GM10248 (cell line): ENCODE results near the gene SLC25A19.
A peak's percentile ranks its signal among the peaks of the same experiment; 100 is the strongest.
"Not testable (repeated sequence)": the region's sequence is repeated elsewhere in the genome, so short reads cannot be mapped to it uniquely, and the experiment has no call there.

Experiments
- CTCF ChIA-PET: fragments of 300-600 bp; sonication (Branson Sonifier 250); formaldehyde crosslinking; extraction: SDS; loops from one replicate; lab custom pipeline; 2021; ENCODE audit warnings: antibody characterized with exemption; lab: Yijun Ruan, JAX
- POLR2A ChIA-PET: fragments of 350-650 bp; sonication (Branson Sonifier 250); formaldehyde crosslinking; extraction: SDS; loops from one replicate; lab custom pipeline; 2020; ENCODE audit warnings: antibody characterized with exemption; lab: Yijun Ruan, JAX
- DNase-seq: peaks from one replicate; pipeline ENCODE4 v3.0.0; 2012; ENCODE audit errors: extremely low spot score
- TF ChIP-seq, protein P1 (sequence below): IDR thresholded peaks from 2 replicates; pipeline ENCODE4 v1.5.1; 2012; ENCODE audit warnings: mild to moderate bottlenecking, low read depth; ENCODE audit errors: extremely low read depth, missing control alignments, control extremely low read depth

Gene SLC25A19

GRCh38 chr17:75300280-75300679 is 11.0 kb upstream of the SLC25A19 start:
- DNase-seq = no peak
- TF ChIP-seq, protein P1, sequence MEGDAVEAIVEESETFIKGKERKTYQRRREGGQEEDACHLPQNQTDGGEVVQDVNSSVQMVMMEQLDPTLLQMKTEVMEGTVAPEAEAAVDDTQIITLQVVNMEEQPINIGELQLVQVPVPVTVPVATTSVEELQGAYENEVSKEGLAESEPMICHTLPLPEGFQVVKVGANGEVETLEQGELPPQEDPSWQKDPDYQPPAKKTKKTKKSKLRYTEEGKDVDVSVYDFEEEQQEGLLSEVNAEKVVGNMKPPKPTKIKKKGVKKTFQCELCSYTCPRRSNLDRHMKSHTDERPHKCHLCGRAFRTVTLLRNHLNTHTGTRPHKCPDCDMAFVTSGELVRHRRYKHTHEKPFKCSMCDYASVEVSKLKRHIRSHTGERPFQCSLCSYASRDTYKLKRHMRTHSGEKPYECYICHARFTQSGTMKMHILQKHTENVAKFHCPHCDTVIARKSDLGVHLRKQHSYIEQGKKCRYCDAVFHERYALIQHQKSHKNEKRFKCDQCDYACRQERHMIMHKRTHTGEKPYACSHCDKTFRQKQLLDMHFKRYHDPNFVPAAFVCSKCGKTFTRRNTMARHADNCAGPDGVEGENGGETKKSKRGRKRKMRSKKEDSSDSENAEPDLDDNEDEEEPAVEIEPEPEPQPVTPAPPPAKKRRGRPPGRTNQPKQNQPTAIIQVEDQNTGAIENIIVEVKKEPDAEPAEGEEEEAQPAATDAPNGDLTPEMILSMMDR = no peak
- CTCF ChIA-PET = interaction anchor here (1.1 to 13.0 kb wide), 4 partner anchors 11 to 96 kb away, joined by 3 to 108 read pairs (median 4); partner anchors contain the start of genes MIF4GD and SLC25A19
- POLR2A ChIA-PET = interaction anchor here (0.6 to 4.1 kb wide), 6 partner anchors 11 to 1603 kb away, joined by 4 to 27 read pairs (median 5); partner anchors contain the start of gene SLC25A19

DNA sequence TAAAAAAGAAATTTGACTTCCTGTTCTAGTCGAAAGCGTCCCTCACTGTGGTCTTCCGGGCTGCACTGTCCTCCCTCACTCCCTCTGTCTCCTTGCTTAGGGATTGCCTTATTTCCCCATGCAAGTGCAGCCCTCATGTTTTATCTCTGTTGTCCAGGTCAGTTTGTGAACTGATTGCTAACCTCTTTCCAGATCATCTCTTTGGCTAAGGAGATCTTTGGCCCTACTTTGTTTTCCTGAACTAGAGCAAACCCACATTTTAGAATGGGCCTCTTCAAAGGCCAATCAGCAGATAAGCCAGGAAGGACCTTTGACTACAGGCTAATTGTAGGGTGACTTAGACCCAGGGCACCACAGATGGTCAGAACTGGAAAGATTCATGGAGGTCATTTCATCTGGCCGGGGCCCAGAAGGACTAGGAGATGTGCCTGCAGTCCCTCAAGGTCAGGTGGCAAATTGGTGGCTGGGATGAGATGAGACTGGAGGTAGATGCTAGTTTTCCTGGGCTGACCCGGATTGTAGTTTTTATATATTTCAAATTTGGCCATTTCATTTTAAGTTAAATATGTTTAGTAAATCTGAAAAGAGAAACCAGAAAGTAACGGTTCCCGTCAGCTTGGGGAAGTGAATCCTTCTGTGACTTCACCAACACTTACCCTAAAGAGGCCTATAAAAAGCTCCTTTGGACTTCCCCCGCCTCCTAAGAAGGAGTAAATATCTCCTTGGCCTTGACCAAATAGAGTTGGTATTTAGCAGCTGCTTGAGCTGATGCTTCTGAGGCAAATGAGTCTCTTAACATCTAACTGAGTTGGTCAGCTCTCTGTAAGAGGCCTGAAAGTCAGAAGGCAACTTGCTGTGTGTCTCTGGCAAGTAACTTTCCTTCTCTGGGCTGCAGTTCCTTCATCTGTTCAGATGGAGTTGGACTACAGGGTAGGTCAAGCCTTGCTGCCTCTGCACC is 6.2 kb upstream of the SLC25A19 start:
- CTCF ChIA-PET = interaction anchor here (0.9 to 13.0 kb wide), 9 partner anchors 13 to 221 kb away, joined by 3 to 108 read pairs (median 4); partner anchors contain the start of genes MIF4GD and TSEN54
- POLR2A ChIA-PET = interaction anchor here (0.7 to 3.2 kb wide), 12 partner anchors 14 to 123 kb away, joined by 3 to 14 read pairs (median 4); partner anchors contain the start of gene GRB2
- TF ChIP-seq, protein P1 = no peak
- peak; percentile 72 for DNase-seq

- DNase-seq, POLR2A ChIA-PET: not testable (repeated sequence)
- CTCF ChIA-PET = interaction anchor here (1.2 to 13.0 kb wide), 5 partner anchors 22 to 120 kb away, joined by 4 to 108 read pairs (median 8); partner anchors contain the start of gene MIF4GD
These were observed 3.7 kb upstream of the SLC25A19 start for GRCh38 chr17:75292810-75293448.

DNA sequence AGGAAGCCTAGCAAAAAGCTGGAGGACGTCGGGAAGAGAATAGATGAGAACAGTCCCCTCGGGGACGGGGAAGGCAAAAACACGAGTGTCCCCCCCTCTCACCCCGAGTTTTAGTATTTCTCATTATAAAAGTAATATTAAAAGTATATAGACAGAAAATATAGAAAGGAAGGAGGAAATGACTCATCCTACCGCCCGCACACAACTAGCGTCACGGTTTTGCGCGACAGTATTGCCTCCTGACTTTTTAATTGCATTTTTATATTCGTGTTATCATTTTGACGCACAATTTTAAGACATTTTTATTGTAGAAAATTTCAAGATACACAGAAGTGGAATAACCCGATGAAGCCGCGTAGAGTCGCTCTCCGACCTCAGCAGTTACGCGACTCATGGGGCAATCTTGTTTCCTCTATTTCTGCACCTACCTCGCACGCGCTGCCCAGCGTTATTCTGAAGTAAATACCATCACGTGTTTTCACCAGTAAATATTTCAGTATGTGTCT is 652 bp upstream of the SLC25A19 start:
- ChIA-PET CTCF (interaction anchor here (0.9 to 13.0 kb wide), 28 partner anchors 8 to 229 kb away, joined by 3 to 108 read pairs (median 5); partner anchors contain the start of genes GRB2 and MIF4GD), POLR2A (interaction anchor here (0.6 to 1.8 kb wide), 17 partner anchors 9 to 501 kb away, joined by 3 to 27 read pairs (median 4); partner anchors contain the start of genes GGA3, GRB2, MIF4GD and MRPS7)
- TF ChIP-seq, protein P1 = peak; percentile 51
- peak; percentile 42 for DNase-seq

DNA sequence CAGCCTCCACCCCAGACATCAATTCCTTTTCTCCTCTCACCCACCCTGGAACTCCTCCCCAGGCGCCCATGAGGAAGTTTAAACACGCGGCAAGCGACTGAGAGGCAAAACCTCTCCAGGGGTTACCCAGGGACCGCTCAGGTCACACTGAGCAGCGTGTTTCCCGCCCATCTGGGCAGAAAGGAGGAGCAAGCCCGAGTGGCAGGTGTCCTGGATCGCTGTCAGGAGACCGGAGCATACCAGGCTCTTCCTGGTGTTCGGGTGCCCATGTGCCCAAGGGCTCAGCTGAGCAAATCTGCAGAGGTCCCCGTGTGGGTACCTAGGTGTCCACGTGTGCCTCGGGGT is 491 bp downstream of the SLC25A19 start:
- CTCF ChIA-PET = interaction anchor here (0.7 to 13.0 kb wide), 29 partner anchors 8 to 230 kb away, joined by 3 to 108 read pairs (median 5); partner anchors contain the start of genes GRB2 and MIF4GD
- POLR2A ChIA-PET = interaction anchor here (0.5 to 1.8 kb wide), 19 partner anchors 10 to 415 kb away, joined by 3 to 27 read pairs (median 4); partner anchors contain the start of genes GGA3, GRB2, MIF4GD and MRPS7
- DNase-seq = peak; percentile 37
- TF ChIP-seq, protein P1 = no peak

DNA sequence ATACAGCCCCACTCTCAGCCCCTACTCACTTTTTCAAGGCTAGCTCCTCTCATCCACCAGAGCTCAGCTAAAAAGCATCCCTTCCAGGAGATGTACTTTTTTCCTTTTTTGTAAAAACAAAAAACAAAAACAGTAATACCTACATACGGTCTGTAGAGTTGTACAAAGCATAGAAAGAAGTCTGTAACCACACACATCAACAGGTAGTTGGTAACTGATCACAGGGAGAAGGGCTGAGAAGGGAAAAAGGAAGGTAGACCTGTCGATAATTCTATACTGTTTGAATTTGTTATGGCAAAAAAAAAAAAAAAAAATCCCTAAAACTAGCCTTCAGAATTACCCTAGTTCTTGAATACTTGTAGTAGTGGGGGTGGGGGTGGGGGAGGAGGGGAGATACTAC is 874 bp downstream of the SLC25A19 start:
- TF ChIP-seq, protein P1 = no peak
- ChIA-PET POLR2A (interaction anchor here (0.7 to 1.8 kb wide), 7 partner anchors 10 to 174 kb away, joined by 5 to 27 read pairs (median 11); partner anchors contain the start of genes GRB2 and MIF4GD), CTCF (interaction anchor here (1.4 to 13.0 kb wide), 8 partner anchors 9 to 124 kb away, joined by 5 to 108 read pairs (median 12); partner anchors contain the start of genes GRB2 and MIF4GD)
- DNase-seq = no peak
